ENCODE measurements around the gene COQ3. TPM values are rescaled to one million over a fixed set of nuclear protein-coding genes. Genes with fewer than 3 reads are reported as not detected.

Gene COQ3
- total RNA-seq, 4 donors from 2014 or later, result 3.4 to 9.1 (median 6.1) TPM

GRCh38 chr6:99402448-99402847 lies 8.5 kb upstream of the COQ3 start:
- no peaks in the 10 kb centered on the region for H3K9me3 ChIP-seq

GRCh38 chr6:99397287-99397686 lies 3.3 kb upstream of the COQ3 start:
- Histone ChIP-seq H3K4me3 (no peak overlapping the region), H3K27me3 (no peaks in the 10 kb centered on the region), H3K36me3 (peaks cover 27 to 57% (median 36%) of the 10 kb centered on the region in 4 donors), H3K27ac (replicated peaks in 1 of 4) (no peak overlapping the region), H3K9me3 (no peaks in the 10 kb centered on the region), H3K4me1 (peaks cover 3 to 18% (median 13%) of the 10 kb centered on the region in 4 donors)
- TF ChIP-seq CTCF (IDR thresholded peaks at IDR 0.05), result no peak
- no peak for TF ChIP-seq POLR2AphosphoS5 (IDR thresholded peaks at IDR 0.05)
- TF ChIP-seq POLR2A (IDR thresholded peaks at IDR 0.05; ENCODE audit: low read depth), result no peak
- TF ChIP-seq EP300 (IDR thresholded peaks at IDR 0.05), result no peak
- intact Hi-C loops (cut with DNase I), result no loop called here
- WGBS, result 100% methylated on average over 1 of the region's 1 CpG
- DNase-seq (ENCODE audit: extremely low spot score), result no peak

More at GRCh38 chr6:99402448-99402847, 8.5 kb upstream of the COQ3 start:
- Histone ChIP-seq H3K36me3 (peaks cover 74 to 95% (median 84%) of the 10 kb centered on the region in 4 donors), H3K4me3 (no peak overlapping the region), H3K27me3 (no peaks in the 10 kb centered on the region), H3K27ac (replicated peaks in 1 of 4) (no peak overlapping the region), H3K4me1 (no peaks in the 10 kb centered on the region)
- intact Hi-C loops (cut with DNase I), result no loop called here
- TF ChIP-seq CTCF (IDR thresholded peaks at IDR 0.05) (no peak), EP300 (IDR thresholded peaks at IDR 0.05) (no peak), POLR2AphosphoS5 (IDR thresholded peaks at IDR 0.05) (no peak), POLR2A (IDR thresholded peaks at IDR 0.05; ENCODE audit: low read depth) (no peak)
- 81% methylated on average over 5 of the region's 5 CpGs for WGBS
- DNase-seq (ENCODE audit: extremely low spot score), result no peak

GRCh38 chr6:99393366-99393697 lies 663 bp downstream of the COQ3 start:
- Histone ChIP-seq H3K27me3 (no peaks in the 10 kb centered on the region), H3K9me3 (no peaks in the 10 kb centered on the region), H3K4me3 (peak overlapping the region; percentile 74 to 90 (median 83)), H3K4me1 (peaks cover 3 to 19% (median 14%) of the 10 kb centered on the region in 4 donors), H3K36me3 (peaks cover 0 to 21% (median 3%) of the 10 kb centered on the region in 4 donors), H3K27ac (replicated peaks in 1 of 4) (peak overlapping the region; percentile 83 to 89 (median 88))
- 10% methylated on average over 2 of the region's 2 CpGs for WGBS
- no peak for DNase-seq (ENCODE audit: extremely low spot score)
- intact Hi-C loops (cut with DNase I), result loop anchor here (5.0 kb wide), 1 partner anchor 61 kb away; no protein-coding TSS in a partner anchor
- TF ChIP-seq POLR2A (IDR thresholded peaks at IDR 0.05; ENCODE audit: low read depth) (no peak), POLR2AphosphoS5 (IDR thresholded peaks at IDR 0.05) (no peak), EP300 (IDR thresholded peaks at IDR 0.05) (no peak), CTCF (IDR thresholded peaks at IDR 0.05) (no peak)

- Histone ChIP-seq H3K4me1 (peaks cover 3 to 19% (median 14%) of the 10 kb centered on the region in 4 donors), H3K9me3 (no peaks in the 10 kb centered on the region), H3K27me3 (no peaks in the 10 kb centered on the region), H3K36me3 (no peaks in the 10 kb centered on the region), H3K4me3 (no peak overlapping the region), H3K27ac (replicated peaks in 1 of 4) (no peak overlapping the region)
- 95% methylated on average over 3 of the region's 3 CpGs for WGBS
- no peak for TF ChIP-seq EP300 (IDR thresholded peaks at IDR 0.05)
- no peak for DNase-seq (ENCODE audit: extremely low spot score)
- intact Hi-C loops (cut with DNase I), result loop anchor here (5.0 kb wide), 1 partner anchor 59 kb away; no protein-coding TSS in a partner anchor
These were observed 3.1 kb downstream of the COQ3 start for GRCh38 chr6:99390896-99391295.

- Histone ChIP-seq H3K36me3 (peaks cover 0 to 10% (median 2%) of the 10 kb centered on the region in 4 donors), H3K27ac (replicated peaks in 1 of 4) (no peak overlapping the region), H3K4me3 (no peak overlapping the region), H3K27me3 (no peaks in the 10 kb centered on the region), H3K9me3 (no peaks in the 10 kb centered on the region), H3K4me1 (no peaks in the 10 kb centered on the region)
- 91% methylated on average over 3 of the region's 3 CpGs for WGBS
- TF ChIP-seq POLR2AphosphoS5 (IDR thresholded peaks at IDR 0.05) (no peak), EP300 (IDR thresholded peaks at IDR 0.05) (no peak), CTCF (IDR thresholded peaks at IDR 0.05) (no peak), POLR2A (IDR thresholded peaks at IDR 0.05; ENCODE audit: low read depth) (no peak)
- intact Hi-C loops (cut with DNase I), result no loop called here
- no peak for DNase-seq (ENCODE audit: extremely low spot score)
These were observed 9.5 kb downstream of the COQ3 start for GRCh38 chr6:99384507-99384906.

Data from esophagus muscularis mucosa (tissue), 4 donors.